CD14-positive monocyte (primary cell): ENCODE results near the gene GNL1. TPM values are rescaled to one million over a fixed set of nuclear protein-coding genes. Genes with fewer than 3 reads are reported as not detected.

Experiments used
- DNase-seq, 3 donors: peaks; one replicate each; pipeline ENCODE4 v3.0.0-alpha.2; 2011 to 2022
- H2AFZ ChIP-seq: 2 replicates; pipeline ENCODE4 v1.6.0; 2012; ENCODE audit warnings: mild to moderate bottlenecking, low read depth, low read length, inconsistent platforms; ENCODE audit not compliant: insufficient read depth, poor library complexity, severe bottlenecking
- H3K27ac ChIP-seq, 2 donors: 1 replicate in 1 of 2; 2 replicates in 1 of 2; pipeline ENCODE4 v1.5.1; 2012 to 2013; ENCODE audit warnings: low read length in 2 of 2, control low read depth in 1 of 2, inconsistent platforms in 1 of 2, low read depth in 1 of 2, mild to moderate bottlenecking in 1 of 2
- H3K27me3 ChIP-seq, 2 donors: one replicate each; pipeline versions ENCODE4 v1.6.0 to v1.6.1; 2011 to 2013; ENCODE audit warnings: low read length in 2 of 2; ENCODE audit not compliant: control insufficient read depth in 2 of 2, insufficient read depth in 2 of 2
- H3K36me3 ChIP-seq, 2 donors: replicated peaks in 1 of 2; 1 replicate in 1 of 2; 2 replicates in 1 of 2; pipeline versions ENCODE4 v1.5.1 to v1.6.1; 2012 to 2013; ENCODE audit warnings: low read length in 2 of 2, control low read depth in 1 of 2, inconsistent platforms in 1 of 2, mild to moderate bottlenecking in 1 of 2; ENCODE audit not compliant: insufficient read depth in 2 of 2, control insufficient read depth in 1 of 2
- H3K4me1 ChIP-seq, 2 donors: 1 replicate in 1 of 2; 2 replicates in 1 of 2; pipeline versions ENCODE4 v1.5.1 to v1.6.1; 2012 to 2013; ENCODE audit warnings: low read length in 2 of 2, control low read depth in 1 of 2, inconsistent platforms in 1 of 2, mild to moderate bottlenecking in 1 of 2, moderate library complexity in 1 of 2; ENCODE audit not compliant: insufficient read depth in 2 of 2, control insufficient read depth in 1 of 2
- H3K4me2 ChIP-seq: replicated peaks from 2 replicates; pipeline ENCODE3; 2012; ENCODE audit warnings: low read length, moderate library complexity, mild to moderate bottlenecking; ENCODE audit not compliant: poor library complexity, severe bottlenecking; ENCODE audit errors: extremely low read depth
- H3K4me3 ChIP-seq, 3 experiments: fragments of 200-600 bp in 1 of 3; sonication (generic) in 1 of 3; replicated peaks in 1 of 3; 1 replicate in 2 of 3; 2 replicates in 1 of 3; pipeline ENCODE4 v1.5.1; 2011 to 2013; ENCODE audit warnings: low read length in 3 of 3, mild to moderate bottlenecking in 3 of 3, control low read depth in 2 of 3, low read depth in 2 of 3, inconsistent platforms in 1 of 3, moderate library complexity in 1 of 3
- H3K79me2 ChIP-seq: 2 replicates; pipeline ENCODE4 v1.6.0; 2012; ENCODE audit warnings: mild to moderate bottlenecking, control low read depth, inconsistent platforms, low read length, moderate library complexity; ENCODE audit not compliant: insufficient read depth
- H3K9ac ChIP-seq: 2 replicates; pipeline ENCODE4 v1.6.0; 2017; ENCODE audit warnings: low read length, mild to moderate bottlenecking; ENCODE audit not compliant: insufficient read depth, poor library complexity, severe bottlenecking
- H3K9me3 ChIP-seq, 2 donors: replicated peaks in 1 of 2; 1 replicate in 1 of 2; 2 replicates in 1 of 2; pipeline versions ENCODE4 v1.5.1 to v1.6.1; 2012 to 2013; ENCODE audit warnings: low read length in 2 of 2, control low read depth in 1 of 2; ENCODE audit not compliant: control insufficient read depth in 1 of 2, insufficient read depth in 1 of 2
- H4K20me1 ChIP-seq: 2 replicates; pipeline ENCODE4 v1.6.0; 2012; ENCODE audit warnings: mild to moderate bottlenecking, low read length, control low read depth, moderate library complexity; ENCODE audit not compliant: insufficient read depth
- H3K27ac Mint-ChIP-seq, 7 donors: one replicate each; pipeline ENCODE4 v1.8.0; 2020; ENCODE audit warnings: mild to moderate bottlenecking in 7 of 7, mixed read lengths in 7 of 7, moderate library complexity in 6 of 7, inconsistent platforms in 2 of 7
- H3K27me3 Mint-ChIP-seq, 3 donors: one replicate each; pipeline ENCODE4 v1.8.0; 2021 to 2022; ENCODE audit warnings: low read depth in 3 of 3, mild to moderate bottlenecking in 3 of 3, mixed read lengths in 3 of 3, moderate library complexity in 3 of 3, inconsistent platforms in 1 of 3
- H3K36me3 Mint-ChIP-seq, 2 donors: one replicate each; pipeline ENCODE4 v1.8.0; 2020; ENCODE audit warnings: mixed read lengths in 2 of 2, inconsistent platforms in 1 of 2, mild to moderate bottlenecking in 1 of 2
- H3K4me1 Mint-ChIP-seq: one replicate; pipeline ENCODE4 v1.8.0; 2020; ENCODE audit warnings: mild to moderate bottlenecking, mixed read lengths
- H3K4me3 Mint-ChIP-seq, 2 donors: one replicate each; pipeline ENCODE4 v1.8.0; 2020; ENCODE audit warnings: mild to moderate bottlenecking in 2 of 2, mixed read lengths in 2 of 2, moderate library complexity in 1 of 2
- H3K9me3 Mint-ChIP-seq, 7 donors: one replicate each; pipeline ENCODE4 v1.8.0; 2020 to 2022; ENCODE audit warnings: mixed read lengths in 7 of 7, mild to moderate bottlenecking in 6 of 7, moderate library complexity in 6 of 7, inconsistent platforms in 2 of 7
- WGBS: methylation state at CpG from one replicate; pipeline ENCODE4 v1.1.5; 2013; ENCODE audit warnings: missing lambda C conversion rate; ENCODE audit not compliant: insufficient coverage; 5-methylcytosine and 5-hydroxymethylcytosine counted together
- intact Hi-C, 2 donors: fragments of 100-400 bp; cut with micrococcal nuclease; formaldehyde crosslinking; loops; one replicate each; pipeline versions ENCODE4 v1.15.0 to v1.15.1; 2023
- polyA plus RNA-seq, 3 donors: library from polyadenylated mRNA; depleted of rRNA in 1 of 3; unstranded in 2 of 3; stranded (reverse) in 1 of 3; fragments of 300-500 nt in 2 of 3; fragments of >200 nt in 1 of 3; fragmentation: Illumina TruSeq in 2 of 3; gene quantifications; 1 replicate in 2 of 3; 2 replicates in 1 of 3; pipeline ENCODE4 v1.2.3, GENCODE V29; 2012 to 2021
- TF ChIP-seq, protein P1 (sequence below): fragments of 200-600 bp; IDR thresholded peaks from one replicate; pipeline ENCODE4 v1.8.0; 2022; ENCODE audit warnings: antibody characterized with exemption, mild to moderate bottlenecking

The GNL1 gene
- polyA plus RNA-seq, 3 donors = 10.3 to 13.4 (median 12.9) TPM

DNA sequence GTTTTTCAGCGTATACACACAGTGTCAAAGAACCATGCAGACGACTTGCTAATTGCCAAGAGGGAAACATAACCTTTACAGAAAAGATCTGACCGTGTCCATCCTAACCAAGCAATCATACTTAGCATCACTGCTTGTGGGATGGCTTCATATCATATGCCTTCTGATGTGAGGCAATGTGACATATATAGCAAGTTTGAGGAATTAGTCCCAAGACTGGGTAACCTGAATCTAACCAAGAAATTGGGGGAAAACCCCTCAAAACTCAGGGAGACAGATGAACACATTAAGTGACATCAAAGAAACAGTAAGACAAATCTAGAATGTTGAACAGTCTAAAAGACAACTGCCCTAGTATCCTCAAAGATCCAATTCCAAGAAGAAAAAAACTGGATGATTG lies 18.4 kb downstream of the GNL1 start:
- H3K27me3 Mint-ChIP-seq = peaks cover 13 to 20% (median 17%) of the 10 kb centered on the region in 3 donors
- H3K4me2 ChIP-seq = no peak overlapping the region
- intact Hi-C loops = no loop called here
- H3K9ac ChIP-seq = no peak overlapping the region
- H3K27me3 ChIP-seq = peaks cover 11 to 12% of the 10 kb centered on the region in 2 donors
- H3K4me1 Mint-ChIP-seq = peaks cover 14% of the 10 kb centered on the region
- H3K36me3 ChIP-seq = no peaks in the 10 kb centered on the region
- H3K27ac ChIP-seq = no peak overlapping the region
- no peaks in the 10 kb centered on the region for H4K20me1 ChIP-seq
- H3K36me3 Mint-ChIP-seq = no peaks in the 10 kb centered on the region
- WGBS = no CpG with 5 or more reads among the region's 3 CpGs
- no peak overlapping the region for H3K4me3 ChIP-seq
- H3K27ac Mint-ChIP-seq = no peak overlapping the region
- no peak overlapping the region for H3K4me3 Mint-ChIP-seq
- no peak overlapping the region for H2AFZ ChIP-seq
- H3K9me3 ChIP-seq = no peaks in the 10 kb centered on the region
- no peaks in the 10 kb centered on the region for H3K9me3 Mint-ChIP-seq
- peak in 1 of 3 donors; percentile 51 for DNase-seq
- TF ChIP-seq, protein P1, sequence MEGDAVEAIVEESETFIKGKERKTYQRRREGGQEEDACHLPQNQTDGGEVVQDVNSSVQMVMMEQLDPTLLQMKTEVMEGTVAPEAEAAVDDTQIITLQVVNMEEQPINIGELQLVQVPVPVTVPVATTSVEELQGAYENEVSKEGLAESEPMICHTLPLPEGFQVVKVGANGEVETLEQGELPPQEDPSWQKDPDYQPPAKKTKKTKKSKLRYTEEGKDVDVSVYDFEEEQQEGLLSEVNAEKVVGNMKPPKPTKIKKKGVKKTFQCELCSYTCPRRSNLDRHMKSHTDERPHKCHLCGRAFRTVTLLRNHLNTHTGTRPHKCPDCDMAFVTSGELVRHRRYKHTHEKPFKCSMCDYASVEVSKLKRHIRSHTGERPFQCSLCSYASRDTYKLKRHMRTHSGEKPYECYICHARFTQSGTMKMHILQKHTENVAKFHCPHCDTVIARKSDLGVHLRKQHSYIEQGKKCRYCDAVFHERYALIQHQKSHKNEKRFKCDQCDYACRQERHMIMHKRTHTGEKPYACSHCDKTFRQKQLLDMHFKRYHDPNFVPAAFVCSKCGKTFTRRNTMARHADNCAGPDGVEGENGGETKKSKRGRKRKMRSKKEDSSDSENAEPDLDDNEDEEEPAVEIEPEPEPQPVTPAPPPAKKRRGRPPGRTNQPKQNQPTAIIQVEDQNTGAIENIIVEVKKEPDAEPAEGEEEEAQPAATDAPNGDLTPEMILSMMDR = no peak
- H3K79me2 ChIP-seq = no peaks in the 10 kb centered on the region
- H3K4me1 ChIP-seq = peaks cover 13% of the 10 kb centered on the region in 2 donors

DNA sequence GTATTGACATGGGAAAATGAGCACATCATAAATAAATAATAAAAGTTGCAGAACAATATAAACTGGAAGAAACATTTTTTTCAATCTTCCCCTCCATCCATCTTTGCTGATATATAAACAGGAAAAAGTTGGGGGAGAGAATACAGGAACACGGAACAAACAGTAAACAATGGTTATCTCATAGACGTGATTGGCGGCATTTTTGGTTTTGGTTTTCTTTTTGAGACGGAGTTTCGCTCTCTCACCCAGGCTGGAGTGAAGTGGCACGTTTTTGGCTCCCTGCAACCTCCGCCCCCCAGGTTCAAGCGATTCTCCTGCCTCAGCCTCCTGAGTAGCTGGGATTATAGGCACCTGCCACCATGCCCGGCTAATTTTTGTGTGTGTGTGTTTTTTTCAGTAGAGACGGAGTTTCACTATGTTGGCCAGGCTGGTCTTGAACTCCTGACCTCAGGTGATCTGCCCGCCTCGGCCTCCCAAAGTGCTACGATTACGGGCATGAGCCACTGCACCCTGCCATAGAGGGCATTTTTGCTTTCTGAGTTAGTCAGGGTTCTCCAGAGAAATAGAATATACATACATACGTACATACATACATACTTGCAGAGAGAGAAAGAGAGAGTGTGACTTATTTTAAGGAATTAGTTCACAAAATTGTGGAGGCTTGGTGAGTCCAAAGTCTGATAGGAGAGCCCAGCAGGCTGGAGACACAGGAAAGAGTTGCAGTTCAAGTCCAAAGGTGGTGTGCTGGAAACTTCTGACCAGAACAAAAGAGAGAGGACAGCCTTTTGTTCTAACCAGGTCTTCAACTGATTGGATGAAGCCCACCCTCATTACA lies 22.6 kb downstream of the GNL1 start:
- intact Hi-C loops = loop anchor here in 1 of 2 donors (5.0 kb wide), 1 partner anchor 41 kb away; no protein-coding TSS in a partner anchor
- no peak overlapping the region for H3K4me3 ChIP-seq
- 83% methylated on average over 7 of the region's 15 CpGs for WGBS

More for the DNA sequence above, 22.6 kb downstream of the GNL1 start:
- H3K9ac ChIP-seq = no peak overlapping the region
- no peaks in the 10 kb centered on the region for H4K20me1 ChIP-seq
- H3K36me3 ChIP-seq = no peaks in the 10 kb centered on the region
- Mint-ChIP-seq H3K27me3 (peaks cover 4 to 7% (median 4%) of the 10 kb centered on the region in 3 donors), H3K9me3 (peaks cover 0 to 3% (median 0%) of the 10 kb centered on the region in 7 donors), H3K4me1 (peaks cover 29% of the 10 kb centered on the region), H3K4me3 (no peak overlapping the region), H3K27ac (peak overlapping the region in 1 of 7 donors; percentile 18), H3K36me3 (peaks cover 0 to 3% of the 10 kb centered on the region in 2 donors)
- TF ChIP-seq, protein P1 = no peak
- H3K4me1 ChIP-seq = peaks cover 29 to 32% of the 10 kb centered on the region in 2 donors
- H3K4me2 ChIP-seq = no peak overlapping the region
- H3K27ac ChIP-seq = no peak overlapping the region
- DNase-seq = no peak
- no peaks in the 10 kb centered on the region for H3K79me2 ChIP-seq
- H3K27me3 ChIP-seq = no peaks in the 10 kb centered on the region
- H3K9me3 ChIP-seq = no peaks in the 10 kb centered on the region
- no peak overlapping the region for H2AFZ ChIP-seq
